Fibroblast of mammary gland (primary cell): ENCODE data around the gene HOXA7.

ENCODE experiments used
- DNase-seq: peaks from one replicate; pipeline ENCODE4 v3.0.0-alpha.2; 2010; ENCODE audit warnings: low read depth
- H3K4me3 ChIP-seq: 2 replicates; pipeline ENCODE4 v1.5.1; 2011; ENCODE audit warnings: low read depth, mild to moderate bottlenecking, low read length, moderate library complexity; ENCODE audit not compliant: control insufficient read depth
- TF ChIP-seq, protein P1 (sequence below): conservative IDR thresholded peaks from 2 replicates; pipeline ENCODE4 v1.5.1; 2011; ENCODE audit warnings: low read depth, low read length, inconsistent platforms; ENCODE audit not compliant: control insufficient read depth, insufficient read depth

HOXA7 gene

DNA sequence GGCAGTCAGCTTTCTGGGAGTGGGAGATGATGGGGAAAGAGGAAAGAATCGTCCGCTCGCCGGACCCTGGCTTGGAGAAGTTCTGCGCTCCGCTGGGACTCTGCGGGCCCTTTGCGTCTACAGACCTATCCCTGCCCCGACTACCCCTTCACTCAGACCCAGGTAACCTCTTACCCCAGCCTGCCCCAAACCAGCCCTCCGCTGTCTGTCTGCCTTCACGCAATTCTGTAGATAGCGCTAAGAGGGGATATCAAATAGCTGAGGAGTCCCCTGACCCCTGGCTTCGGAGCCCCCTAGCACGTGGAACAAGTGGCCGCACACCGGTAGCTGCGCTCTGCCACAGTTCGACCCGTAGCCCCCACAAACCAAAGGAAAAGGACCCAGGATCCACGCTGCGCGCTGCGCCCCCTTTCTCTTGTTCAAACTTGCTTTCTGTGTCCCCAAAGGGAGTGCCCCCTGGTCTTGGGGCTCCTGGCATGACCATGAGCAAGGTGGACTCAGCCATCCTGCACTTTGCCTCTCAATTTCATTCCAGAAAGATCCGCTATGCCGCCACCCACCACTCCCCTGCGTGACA, 32.9 kb downstream of the HOXA7 start:
- no peak overlapping the region for H3K4me3 ChIP-seq
- TF ChIP-seq, protein P1, sequence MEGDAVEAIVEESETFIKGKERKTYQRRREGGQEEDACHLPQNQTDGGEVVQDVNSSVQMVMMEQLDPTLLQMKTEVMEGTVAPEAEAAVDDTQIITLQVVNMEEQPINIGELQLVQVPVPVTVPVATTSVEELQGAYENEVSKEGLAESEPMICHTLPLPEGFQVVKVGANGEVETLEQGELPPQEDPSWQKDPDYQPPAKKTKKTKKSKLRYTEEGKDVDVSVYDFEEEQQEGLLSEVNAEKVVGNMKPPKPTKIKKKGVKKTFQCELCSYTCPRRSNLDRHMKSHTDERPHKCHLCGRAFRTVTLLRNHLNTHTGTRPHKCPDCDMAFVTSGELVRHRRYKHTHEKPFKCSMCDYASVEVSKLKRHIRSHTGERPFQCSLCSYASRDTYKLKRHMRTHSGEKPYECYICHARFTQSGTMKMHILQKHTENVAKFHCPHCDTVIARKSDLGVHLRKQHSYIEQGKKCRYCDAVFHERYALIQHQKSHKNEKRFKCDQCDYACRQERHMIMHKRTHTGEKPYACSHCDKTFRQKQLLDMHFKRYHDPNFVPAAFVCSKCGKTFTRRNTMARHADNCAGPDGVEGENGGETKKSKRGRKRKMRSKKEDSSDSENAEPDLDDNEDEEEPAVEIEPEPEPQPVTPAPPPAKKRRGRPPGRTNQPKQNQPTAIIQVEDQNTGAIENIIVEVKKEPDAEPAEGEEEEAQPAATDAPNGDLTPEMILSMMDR: no peak
- DNase-seq: no peak

DNA sequence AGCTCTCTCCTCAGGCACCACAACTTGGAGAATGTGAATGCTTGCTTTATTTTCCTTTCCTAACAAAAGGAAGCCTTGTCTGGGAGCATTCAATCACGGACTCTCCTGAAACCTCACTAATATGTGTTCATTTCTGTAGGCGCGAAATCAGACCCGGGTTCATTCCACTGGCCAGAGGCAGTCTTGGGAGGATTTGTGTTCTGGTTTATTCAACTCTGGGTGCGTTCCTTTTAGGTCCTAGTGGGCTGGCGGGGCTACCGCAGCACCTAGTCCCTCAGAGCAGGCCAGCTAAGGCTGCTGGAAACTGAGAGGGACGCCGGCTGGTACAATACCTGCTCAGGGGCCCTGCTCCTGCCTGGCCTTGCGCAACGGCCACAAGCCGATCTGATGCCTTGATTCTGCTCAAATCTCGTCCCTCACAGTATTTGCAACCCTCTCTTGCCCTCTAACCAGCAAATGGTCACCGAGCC, 33.4 kb downstream of the HOXA7 start:
- H3K4me3 ChIP-seq: no peak overlapping the region
- TF ChIP-seq, protein P1: no peak
- no peak for DNase-seq

DNA sequence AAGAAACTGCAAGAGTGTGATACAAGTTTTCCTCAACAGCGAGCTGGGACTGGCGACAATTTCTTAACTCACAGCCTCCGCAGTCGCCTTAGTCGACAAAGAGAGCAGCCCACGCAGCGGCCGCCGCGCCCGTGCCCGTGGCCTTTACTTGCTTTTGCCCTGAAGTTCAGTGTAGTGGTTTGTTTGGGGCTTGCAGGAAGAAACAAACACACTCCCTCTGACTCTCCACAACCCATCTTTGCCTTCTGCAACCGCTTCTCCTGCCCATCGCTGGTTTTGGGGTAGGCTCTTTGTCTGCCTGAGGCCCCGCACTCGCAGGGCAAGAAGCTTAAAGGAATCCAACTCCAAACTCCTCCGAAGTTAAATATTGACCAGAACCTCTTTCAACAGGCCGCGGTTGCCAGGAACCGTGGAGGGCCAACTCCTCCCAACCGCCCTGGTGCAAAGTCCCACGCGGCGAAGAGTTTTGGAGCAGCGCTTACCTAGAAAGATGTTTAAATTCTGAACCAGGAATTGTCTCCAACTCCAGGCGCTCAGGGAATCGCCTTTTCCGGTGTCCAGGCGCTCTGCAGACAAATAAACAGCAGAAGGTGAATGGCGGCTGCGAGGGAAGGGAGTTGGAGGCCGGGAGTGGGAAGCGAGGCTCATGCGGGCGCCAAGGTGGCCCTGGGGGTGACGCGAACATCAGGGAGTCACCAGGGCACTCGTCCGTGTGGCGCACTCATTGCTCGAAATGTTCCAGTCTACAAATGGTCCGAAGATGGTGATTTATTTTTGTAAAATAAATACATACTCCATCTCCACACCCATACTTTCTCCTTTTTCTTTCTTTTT, 34.2 kb downstream of the HOXA7 start:
- peak overlapping the region; percentile 5 for H3K4me3 ChIP-seq

DNA sequence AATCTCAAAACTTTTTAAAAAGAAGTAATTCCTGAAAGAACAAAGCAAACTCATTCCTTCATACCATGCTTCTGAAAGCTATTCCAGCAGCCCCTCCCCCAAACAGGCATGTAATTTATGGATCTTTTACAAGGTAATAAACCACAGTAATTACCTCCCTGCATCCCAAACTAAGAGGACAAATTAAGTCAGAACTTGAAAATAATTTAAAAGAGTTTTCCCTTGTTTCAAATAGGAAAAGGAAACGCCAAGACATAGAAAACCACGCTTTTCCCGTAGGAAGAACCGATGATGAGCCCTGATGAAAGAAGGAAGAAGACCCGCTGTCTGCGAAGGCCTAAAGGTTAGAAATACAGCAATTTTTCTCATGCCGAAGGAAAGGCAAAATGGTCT, 34.8 kb downstream of the HOXA7 start:
- DNase-seq: no peak
- no peak overlapping the region for H3K4me3 ChIP-seq
- TF ChIP-seq, protein P1: no peak

More for the DNA sequence above, 34.2 kb downstream of the HOXA7 start:
- DNase-seq: no peak
- TF ChIP-seq, protein P1: no peak

DNA sequence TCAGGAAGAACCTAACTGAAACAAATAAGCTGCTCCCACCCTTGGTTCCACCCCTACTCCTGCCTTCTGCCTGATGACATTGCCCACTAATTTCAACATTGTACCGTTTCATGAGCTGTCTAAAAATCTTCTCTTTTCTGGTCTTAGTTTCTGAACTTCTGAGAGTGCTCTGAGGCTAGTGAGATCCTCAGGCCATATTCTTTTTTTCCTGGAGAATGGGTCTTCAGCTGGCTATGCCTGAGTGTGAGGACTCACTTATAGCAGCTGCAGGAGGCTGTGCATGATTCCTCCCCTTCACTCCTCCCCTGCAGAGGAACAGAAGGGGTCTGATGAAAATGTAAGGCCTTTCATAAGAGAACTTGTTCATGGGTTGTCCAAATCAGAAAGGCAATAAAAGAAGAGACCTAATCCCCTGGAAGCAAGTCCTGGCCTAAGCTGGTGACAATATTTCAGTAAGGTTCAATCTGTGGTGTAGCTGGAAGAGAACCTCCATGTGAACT, 37.0 kb downstream of the HOXA7 start:
- TF ChIP-seq, protein P1: no peak
- no peak for DNase-seq
- no peak overlapping the region for H3K4me3 ChIP-seq

DNA sequence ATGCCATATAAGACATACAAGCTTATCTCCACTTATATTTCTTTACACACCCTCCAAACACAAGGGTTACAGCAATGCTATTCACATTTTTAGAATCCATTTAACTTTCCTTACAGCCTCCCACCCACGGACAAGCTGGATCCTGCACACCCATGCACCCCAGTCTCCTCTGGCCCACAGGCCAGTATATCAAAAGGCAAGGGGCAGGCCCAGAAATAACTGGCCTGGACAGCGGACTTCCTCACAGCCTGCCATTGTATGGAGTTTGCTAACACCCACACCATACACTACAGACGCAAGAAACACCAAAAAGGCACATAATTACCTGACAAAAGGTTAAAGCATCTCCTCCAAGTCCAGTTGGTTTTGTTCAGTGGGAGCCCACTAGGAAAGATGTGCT, 37.9 kb downstream of the HOXA7 start:
- DNase-seq: no peak
- TF ChIP-seq, protein P1: no peak
- H3K4me3 ChIP-seq: no peak overlapping the region
